NCI-H187 (cell line): ENCODE results near the gene KCNG1.

ENCODE experiments used
- DNase-seq, 2 experiments: peaks; one replicate each; lab custom pipeline; 2025; lab: John Stamatoyannopoulos, UW

KCNG1 gene

DNA sequence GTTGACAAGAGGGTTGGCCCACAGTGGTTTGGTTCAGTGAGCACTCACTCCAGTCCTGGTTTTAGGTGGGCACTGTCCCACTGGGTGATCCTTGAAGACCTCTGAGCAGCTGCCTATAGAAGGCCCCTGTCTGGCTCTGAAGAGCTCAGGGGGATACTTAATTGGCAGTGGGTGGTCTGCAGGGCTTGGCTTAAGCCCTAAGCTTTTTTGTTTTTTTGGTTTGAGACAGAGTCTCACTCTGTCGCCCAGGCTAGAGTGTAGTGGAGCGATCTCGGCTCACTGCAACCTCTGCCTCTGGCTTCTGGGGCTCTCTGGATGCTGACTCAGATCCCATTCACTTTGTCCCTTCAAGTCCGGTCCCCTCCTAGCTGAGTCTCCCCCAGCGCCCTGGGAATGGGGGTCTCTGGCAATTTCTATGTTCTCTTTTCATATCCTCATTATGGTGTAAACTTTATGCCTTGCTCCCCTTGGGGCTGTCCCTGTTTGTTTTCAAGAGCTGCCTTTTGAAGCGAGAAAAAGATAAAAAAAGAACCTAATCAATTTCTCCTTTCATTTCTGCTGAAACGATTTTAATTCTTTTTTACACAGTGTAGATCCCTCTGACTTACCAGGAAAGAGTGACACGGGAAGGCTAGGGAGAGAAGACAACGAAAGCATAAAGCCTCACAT, 12.2 kb upstream of the KCNG1 start:
- no peak for DNase-seq

DNA sequence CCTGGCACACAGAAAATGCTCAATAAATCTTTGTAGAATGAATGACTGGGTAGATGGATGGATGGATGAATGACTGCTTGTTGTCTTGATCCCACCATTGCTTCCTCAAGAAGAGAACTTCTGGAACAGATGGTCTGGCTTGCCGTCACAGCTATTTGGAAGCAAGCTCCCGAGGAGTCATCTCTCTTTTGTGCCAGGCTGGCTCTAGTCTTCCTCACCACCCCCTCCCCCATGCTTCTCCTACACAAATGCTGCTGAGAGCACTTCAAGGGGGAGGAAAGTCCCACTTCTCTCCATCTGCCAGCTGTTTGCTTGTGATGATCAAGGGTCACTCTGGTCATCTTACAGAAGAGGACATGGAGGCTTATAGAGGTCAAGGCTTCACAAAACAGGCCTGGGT, 11.6 kb upstream of the KCNG1 start:
- no peak for DNase-seq

DNA sequence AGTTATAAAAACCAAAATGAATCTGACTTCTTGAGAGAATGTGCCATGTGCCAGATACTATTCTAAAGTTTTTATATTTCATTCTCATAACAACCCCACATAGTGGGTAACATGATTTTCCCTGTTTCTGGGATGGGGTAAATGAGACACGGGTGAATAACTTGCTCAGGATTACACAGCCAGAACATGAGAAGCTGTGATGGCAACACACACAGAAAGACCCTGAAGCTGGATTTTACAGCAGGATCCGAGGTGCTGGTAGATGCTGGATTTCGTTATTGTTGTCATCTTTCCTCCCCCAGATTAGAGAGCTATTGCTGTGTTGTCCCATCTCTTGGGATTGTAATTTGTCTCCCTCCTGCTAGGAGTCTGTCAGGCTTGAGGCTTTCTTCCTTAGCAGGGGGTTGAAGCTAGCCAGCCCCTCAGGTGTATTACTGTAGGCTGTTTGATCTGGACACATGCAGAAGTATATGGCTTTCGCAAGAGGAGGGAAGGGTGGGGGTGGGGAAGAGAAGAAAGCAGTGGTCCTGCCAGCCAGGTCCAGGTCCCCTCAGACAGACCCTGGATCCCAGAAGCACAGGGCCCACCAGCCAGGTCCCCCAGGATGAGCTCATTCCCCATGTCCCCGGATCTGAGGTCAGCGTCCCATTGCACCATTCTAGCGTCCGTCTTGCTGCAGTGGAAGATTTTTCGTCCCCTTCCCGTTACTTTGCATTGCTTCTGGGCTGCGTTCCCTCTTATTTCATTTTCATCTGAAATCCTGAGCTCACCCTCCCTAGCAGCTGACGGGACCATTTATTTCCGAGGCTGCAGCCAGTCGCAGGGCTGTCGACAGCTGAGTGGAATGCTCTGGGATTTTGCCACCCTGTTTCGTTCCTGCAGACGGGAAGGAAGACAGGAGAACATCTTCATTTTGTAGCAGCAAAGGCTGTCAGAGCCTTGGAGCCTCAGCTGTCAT, 7.3 kb upstream of the KCNG1 start:
- no peak for DNase-seq

DNA sequence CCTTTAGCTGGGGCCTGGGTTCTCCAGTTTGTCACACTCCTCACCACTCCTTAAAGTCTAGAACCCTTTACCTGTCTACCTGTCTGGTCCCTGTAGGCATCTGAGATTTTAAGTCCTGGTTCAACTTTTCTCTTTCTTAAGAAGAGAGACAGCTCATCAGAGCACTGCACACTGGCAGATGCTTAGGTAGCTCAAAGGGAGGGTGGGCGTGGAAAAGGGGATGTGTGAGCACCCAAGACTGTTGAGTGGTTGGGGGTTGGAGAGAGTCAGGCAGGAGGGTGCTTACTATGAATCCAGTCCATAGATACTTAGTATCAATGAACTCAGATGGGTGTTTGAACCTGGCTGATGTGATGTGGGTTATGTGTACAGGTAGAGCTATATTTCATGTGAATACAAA, 6.6 kb upstream of the KCNG1 start:
- DNase-seq: no peak

DNA sequence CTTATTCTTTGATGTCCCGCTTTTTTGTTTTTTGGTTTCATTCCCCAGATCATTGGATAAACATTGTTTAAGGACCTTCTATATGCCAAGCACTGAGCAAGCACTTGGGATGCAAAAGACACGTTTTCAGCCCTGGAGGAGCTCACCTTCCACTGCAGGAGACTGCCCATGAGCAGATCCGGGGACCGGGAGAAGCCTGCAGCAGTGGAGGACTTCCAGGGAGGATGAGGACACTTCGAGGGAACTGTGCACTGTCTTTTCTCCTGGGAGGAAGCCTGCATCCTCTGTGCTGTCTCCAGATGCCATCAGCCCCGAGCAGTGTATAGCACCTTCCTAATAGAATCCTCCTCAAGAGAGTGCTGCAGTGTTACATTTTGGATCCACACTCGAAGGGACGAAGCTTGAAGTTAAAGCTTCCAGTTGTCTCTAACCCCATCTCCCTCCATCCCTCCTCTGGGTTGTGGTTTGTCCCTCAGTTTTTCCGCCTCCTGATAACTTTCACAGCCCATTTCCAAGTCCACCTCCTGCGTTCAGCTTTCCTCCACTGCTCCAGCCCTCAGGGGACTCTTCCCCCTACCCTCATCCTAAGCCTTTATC, 5.8 kb upstream of the KCNG1 start:
- DNase-seq: no peak

DNA sequence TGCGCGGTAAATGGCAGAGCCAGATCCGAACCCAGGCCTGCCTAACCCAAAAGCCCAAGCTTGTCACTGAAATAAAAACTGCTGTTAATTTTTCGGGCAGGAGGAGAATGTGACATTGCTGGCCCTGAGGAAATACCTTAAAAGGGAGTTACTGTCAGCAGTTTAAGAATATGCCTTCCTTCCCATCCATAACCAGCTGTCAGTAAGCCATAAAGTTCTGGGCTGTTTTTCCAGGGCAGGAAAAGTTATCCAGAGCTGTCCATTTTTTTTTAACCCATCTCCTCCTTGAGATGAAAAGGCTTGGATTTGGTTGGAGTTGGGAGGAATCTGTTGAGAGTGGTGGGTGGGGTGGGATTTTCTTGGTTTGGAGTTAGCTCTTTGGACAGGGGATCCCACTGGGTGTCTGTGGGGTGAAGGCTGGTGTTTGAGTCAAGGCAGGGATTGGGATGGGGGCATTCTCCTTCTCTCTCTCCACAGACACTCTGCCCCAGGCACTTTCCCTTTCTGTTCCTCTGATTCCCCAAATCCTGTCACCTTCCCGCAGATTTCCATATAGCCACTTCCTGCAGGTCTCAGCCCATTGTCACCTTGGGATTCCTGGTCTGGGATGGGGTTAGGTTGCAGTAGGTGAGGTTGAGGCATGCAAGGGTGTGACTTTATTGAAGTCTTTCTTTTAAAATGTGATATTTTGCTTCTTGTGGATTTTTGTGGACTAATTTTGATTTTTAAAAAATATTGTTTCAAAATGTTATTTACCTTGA, 4.3 kb upstream of the KCNG1 start:
- DNase-seq: no peak

DNA sequence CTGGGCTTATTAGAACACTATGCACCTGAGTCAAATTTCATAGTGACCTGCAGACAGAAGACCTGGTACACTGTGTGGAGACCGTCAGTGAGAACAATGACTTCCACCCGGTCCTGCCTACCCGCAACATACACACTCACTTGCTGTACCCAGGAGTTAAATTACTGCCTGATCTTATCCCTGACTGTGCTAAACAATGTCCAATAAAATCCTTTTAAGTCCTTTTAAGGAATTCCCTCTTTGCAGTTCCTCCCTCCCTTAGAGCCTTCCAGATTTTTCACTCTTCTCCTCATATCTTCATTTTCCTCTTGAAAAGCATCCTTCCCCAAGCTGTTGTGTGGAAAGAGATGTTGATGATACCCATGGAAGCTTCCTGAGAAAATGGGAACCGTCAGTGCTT, 3.4 kb upstream of the KCNG1 start:
- DNase-seq: no peak

DNA sequence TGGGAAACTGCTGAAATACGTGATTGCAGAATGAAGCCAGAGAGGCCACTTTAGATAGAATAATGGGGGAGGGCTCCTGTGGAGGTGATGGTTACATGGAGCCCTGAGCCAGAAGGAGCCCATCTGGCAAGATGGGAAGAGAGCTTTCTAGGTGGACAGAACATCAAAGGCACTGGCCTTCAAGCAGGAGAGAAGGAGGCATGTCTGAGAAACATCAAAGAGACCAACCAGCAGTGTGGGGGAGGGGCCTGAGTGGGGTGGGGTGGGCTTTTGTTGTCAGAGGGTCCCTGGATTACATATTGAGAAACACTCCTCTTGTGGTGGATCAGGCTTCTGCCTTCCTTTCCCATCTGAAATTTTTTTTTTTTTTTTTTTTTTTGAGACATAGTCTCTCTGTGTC, 1.9 kb upstream of the KCNG1 start:
- DNase-seq: no peak

DNA sequence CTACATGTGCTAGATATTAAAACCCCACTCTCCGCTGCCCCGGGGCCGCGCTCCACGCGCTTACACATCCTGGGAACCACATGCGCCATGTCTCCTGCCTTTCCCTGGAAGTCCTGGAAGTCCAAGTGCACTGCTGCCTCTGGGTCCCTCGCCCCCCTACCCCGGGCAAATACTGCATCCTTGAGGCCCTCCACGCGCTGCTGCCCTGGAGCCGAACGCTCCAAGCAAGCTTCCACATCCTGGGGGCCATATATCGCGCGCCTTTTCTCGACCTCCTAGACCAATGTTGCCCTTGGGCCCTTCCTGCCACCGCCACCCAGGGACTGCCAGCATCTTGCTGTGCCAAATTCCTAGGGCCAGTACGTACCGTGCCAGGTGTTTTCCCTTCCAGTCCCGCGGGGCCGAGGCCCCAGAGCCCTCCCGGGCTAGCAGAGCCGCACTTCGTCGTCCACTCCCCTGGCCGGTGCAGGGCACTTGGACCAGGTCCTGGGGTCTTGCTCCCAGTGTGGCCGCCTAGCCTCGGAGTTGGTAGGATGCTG, 779 bp upstream of the KCNG1 start:
- DNase-seq: no peak

DNA sequence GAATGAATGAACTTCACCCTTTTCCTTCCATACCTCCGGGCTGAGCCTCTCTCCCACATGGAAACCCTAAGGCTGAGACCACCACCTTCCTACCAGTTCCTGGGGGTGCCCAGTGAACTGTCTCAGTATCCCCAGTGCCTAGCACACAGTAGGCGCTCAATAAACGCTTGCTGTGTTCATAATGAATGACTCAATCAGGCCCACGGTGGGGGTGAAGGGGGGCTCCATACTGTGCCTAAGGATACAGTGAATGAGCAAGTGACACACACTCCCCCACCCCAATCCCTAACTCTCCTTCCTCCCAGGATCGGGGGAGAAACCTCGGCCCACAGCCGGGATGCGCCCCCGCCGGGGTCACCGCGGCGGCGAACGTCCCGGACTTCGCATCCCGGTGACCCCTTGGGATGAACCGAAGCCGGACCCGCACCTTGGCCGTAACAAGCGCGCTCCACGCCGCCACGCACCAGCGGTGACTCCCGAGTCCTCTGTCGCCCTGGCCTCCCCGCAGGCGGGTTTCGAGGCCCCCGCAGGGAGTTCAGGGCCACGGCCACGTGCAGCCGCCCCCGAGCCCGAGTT, 592 bp downstream of the KCNG1 start:
- no peak for DNase-seq

DNA sequence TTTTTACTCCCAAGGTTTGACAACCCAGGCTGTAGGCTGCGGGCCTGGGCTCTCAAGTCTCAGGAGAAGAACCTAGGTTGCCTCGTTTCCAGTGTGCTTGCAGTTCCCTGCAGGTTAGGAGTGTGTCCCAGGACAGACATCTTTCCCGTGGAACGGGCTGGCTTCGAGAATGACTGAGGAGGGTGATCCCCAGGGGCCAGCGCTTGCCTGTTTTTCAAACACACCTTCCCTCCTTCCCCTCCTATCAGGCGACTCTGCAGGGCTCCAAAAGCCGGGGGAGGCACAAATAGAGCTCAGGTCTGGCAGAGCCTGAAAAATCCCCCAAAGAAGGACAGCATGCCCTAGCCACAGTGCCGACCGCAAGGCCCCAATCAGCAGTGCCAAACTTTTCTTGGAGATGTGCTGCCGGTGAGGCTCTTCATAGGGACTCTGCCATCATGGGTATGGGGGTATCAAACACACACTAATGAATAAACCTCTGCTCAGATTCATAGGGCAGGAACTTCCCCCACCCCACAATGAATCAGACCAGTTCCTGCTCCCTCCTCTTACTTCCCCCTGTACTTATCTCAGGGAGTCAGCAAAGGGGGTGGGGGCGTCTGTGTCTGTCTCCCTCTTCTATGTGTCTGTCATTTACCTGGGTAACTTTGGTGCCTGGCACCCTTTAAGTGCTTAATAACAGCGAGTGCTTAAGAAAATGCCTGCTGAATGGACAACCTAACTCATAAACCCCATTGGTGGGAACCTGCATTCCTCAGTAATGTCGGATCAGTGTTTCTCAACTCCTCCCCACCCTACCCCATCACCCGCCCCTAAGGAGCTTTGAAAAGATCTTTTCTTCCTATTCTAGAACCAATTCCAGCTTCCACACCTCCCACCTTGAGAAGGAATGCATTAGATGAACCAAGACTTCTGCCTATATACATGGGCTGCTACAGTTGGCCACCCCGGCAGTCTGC, 1.6 kb downstream of the KCNG1 start:
- no peak for DNase-seq

DNA sequence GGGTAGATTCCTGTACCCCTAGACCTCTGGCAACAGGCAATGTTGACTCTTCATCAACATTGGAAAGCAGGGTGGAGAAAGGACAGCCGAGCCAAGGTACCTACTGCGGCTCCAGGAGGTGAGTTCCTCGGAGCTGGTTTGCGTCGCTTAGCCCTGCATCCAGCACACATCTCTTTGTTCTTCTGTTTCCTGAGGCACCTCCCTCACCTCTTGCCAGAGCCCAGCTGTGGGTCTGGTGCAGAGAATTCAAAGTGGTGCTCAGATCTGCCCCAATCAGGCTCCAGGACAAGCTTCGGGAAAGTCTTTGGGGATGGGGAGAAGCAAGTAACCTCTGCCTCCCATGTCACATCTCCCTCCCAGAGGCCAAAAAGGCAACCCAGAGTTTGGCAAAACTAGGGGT, 2.2 kb downstream of the KCNG1 start:
- DNase-seq: no peak

DNA sequence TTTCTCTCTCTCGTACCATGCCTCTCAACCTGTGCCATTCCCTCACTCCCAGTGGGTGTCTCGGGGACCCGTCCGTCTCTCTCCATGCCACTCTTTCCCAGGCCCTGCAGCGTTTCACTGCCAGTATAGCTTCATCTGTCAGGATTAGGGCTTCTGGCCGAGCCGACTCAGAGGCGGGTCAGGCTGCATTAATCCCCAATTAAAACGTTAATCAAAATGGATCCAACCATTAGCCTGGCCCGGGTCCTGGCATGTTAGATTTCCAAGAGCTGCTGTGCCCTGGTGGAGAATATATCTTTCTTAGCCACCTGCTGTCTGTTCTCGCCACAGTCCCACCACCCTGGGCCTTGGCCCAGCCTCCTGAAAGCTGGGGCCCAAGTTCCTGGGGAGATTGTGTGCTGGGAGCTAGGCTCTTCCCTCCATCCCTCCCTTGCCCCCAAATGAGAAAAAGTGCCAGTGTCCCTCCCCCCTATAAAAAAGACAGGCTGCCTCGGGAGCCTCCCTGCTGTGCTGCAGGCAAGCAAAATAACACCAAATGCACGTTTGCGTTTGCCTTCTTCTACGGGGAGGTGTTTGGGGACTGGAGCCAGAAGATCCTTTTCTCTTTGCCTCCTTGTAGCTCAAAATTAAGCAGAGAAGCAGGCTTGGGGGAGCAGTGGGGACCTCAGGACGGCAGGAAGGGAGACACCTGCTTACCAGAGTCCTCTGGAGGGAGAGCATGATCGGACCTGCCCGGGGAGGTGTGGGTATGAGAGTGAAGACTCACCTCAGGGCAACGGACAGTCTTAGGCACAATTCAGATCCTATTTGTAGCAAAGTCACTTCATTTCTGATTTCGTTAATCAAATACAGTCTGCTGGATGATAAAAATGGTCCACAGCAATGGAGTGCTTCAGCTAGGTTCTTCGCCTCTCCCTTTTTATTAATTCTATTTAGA, 3.0 kb downstream of the KCNG1 start:
- DNase-seq: no peak

DNA sequence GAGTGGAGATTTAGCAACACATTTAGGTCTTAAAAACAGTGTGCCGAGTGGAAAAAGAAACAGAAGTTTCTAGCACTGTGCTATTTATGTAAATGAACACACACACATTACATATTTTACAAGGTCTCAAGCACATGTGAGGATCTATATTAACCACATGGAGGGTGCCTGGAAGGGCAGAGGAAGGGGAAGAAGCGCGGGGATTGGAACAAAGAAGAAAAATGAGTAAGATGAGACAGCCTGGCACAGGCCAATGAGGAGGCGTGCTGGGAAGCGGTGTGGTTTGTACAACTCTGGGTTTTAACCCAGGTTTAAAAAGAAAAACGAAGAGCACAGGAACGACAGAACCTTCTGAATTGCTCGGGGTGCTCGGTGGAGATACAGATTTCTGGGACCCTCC, 5.7 kb downstream of the KCNG1 start:
- DNase-seq: no peak

DNA sequence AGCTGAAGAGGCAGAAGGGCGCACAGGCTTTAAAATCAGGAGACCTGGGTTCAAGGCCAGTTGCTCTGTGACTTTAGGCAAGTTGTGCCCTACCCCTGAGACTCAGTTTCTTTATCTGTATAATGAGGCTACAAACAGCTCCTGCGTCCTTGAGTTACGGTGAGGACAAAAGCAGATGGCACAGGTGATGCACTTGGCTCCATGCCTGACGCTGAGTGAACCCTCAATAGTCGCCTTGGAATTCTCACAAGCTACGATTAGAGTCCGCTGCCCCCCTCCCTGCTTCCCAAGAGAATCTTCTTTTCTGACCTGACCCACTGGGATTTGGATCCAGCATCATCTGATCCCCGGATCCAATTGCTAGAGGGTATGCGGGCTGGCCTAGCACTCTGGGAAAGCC, 6.4 kb downstream of the KCNG1 start:
- no peak for DNase-seq

DNA sequence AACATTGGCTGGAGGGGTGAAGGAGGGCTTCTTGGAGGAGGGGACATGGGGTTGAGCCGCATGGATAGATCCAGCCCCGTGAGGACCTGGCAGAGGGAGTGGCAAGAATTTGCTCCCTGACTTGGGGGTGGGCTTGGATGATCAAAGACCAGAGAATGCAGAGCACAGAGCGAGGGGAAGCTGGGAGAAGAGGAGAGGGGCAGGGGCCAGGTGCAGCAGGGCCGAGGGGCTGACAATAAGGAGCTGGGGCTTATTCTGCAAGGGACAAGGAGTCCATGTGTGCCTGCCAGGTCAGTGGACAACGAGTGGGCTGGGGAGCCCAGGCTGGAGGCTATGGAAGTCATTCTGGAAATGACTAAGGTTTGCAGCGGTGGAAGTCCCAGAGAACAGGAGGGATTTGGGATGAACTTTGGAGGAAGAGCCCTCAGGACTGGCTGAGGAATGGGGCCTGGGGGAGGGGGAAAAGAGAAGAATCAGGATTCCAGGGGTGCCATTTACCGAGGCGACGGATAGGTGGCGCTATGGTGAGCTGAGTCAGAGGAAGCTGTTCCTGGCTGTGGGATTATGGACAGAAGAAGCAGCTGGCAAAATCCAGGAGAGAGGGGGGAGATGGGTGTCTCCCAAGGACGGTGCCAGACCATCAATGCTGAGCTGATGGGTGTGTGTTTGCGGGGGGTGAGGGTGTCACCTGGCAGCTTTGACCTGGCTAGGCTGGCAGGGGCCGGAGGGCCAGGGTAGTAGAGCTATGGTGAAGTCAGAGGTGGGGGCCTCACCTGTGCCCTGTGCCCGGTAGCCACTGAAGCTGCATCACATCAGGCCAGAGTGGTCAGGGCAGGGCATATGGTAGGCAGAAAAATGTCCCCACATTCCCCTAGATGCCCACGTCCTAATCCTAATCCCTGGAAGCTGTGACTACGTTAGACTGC, 7.8 kb downstream of the KCNG1 start:
- DNase-seq: no peak

DNA sequence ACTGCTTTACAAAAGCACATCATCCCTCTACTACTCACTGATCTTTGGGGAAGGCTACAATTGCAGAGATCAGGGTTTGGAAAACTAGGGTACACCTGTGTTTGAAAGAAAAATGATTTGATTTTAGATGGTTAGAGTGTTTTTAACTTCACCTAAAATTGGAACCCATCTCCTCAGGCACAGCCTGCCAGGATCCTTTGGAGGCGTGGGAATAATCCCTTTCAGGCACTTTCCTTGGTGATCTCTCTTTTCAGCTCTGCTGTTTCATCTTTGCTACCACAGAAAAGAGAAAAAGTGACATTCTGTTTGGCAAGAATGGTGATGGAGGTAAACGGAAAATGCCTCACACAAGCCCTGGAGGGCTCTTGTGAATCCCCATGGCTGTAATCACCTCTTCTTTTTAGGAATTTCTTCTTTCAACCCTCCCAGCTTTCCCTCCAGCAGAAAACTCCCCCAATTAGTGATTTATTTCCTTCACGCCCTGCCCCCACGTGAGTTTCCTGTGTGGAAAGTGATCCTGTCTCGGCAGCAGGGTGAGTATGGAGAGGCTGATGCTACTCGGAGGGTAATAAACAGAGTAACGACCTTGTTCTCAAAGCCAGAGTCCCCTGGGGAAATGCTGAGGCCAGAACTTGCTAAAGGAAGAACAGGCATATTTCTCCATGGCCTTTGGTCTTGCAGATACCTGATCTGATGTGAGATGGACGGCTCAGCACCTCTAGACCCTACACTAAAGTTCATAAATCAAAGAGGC, 9.2 kb downstream of the KCNG1 start:
- DNase-seq: no peak

DNA sequence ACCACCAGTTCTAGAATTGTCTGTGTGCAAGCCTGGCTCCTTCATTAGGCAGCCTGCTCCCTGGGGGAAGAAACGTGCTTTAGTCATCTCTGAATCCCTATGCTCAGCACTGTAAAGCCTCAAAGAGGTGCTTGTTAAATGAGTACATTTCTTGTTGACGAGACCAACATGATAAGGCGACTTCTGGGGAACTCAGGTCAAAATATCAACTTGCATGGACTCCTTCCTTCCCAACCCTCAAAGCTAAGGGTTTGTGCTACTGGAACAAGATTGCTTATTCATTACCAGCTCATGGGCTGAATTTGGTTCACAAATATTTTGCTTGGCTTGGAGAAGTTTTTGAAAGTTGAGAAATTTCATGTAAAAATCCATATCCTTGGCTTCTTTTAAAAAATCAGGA, 10.6 kb downstream of the KCNG1 start:
- no peak for DNase-seq
